ENCODE results near the gene ECT2.
"Not testable (repeated sequence)": the region's sequence is repeated elsewhere in the genome, so short reads cannot be mapped to it uniquely, and the experiment has no call there.

ECT2 gene

GRCh38 chr3:172739462-172739861 lies 11.1 kb upstream of the ECT2 start:
- DNase-seq (ENCODE audit: low read depth) = no peak

- DNase-seq (ENCODE audit: low read depth) = no peak
Observed at GRCh38 chr3:172746475-172746874, 4.1 kb upstream of the ECT2 start.

- no peak for DNase-seq (ENCODE audit: low read depth)
Observed at GRCh38 chr3:172749230-172749965, 1.1 kb upstream of the ECT2 start.

GRCh38 chr3:172750069-172750367 lies 508 bp upstream of the ECT2 start:
- DNase-seq (ENCODE audit: low read depth) = no peak

GRCh38 chr3:172751175-172751704 lies 714 bp downstream of the ECT2 start:
- DNase-seq (ENCODE audit: low read depth) = no peak

GRCh38 chr3:172752651-172753050 lies 2.1 kb downstream of the ECT2 start:
- no peak for DNase-seq (ENCODE audit: low read depth)

- DNase-seq (ENCODE audit: low read depth) = no peak
Observed at GRCh38 chr3:172753125-172753524, 2.6 kb downstream of the ECT2 start.

GRCh38 chr3:172760416-172760815 lies 9.9 kb downstream of the ECT2 start:
- DNase-seq (ENCODE audit: low read depth) = not testable (repeated sequence)

GRCh38 chr3:172766241-172766640 lies 15.7 kb downstream of the ECT2 start:
- DNase-seq (ENCODE audit: low read depth) = no peak

- no peak for DNase-seq (ENCODE audit: low read depth)
Observed at GRCh38 chr3:172766718-172767405, 16.3 kb downstream of the ECT2 start.

- DNase-seq (ENCODE audit: low read depth) = no peak
Observed at GRCh38 chr3:172770382-172770781, 19.9 kb downstream of the ECT2 start.

- DNase-seq (ENCODE audit: low read depth) = no peak
Observed at GRCh38 chr3:172771672-172772071, 21.1 kb downstream of the ECT2 start.

GRCh38 chr3:172776049-172776717 lies 25.7 kb downstream of the ECT2 start:
- DNase-seq (ENCODE audit: low read depth) = no peak

- no peak for DNase-seq (ENCODE audit: low read depth)
Observed at GRCh38 chr3:172777901-172778300, 27.4 kb downstream of the ECT2 start.

- DNase-seq (ENCODE audit: low read depth) = no peak
Observed at GRCh38 chr3:172782235-172782634, 31.7 kb downstream of the ECT2 start.

- DNase-seq (ENCODE audit: low read depth) = no peak
Observed at GRCh38 chr3:172786036-172786435, 35.5 kb downstream of the ECT2 start.

- DNase-seq (ENCODE audit: low read depth) = no peak
Observed at GRCh38 chr3:172787019-172787418, 36.5 kb downstream of the ECT2 start.

GRCh38 chr3:172787746-172788145 lies 37.2 kb downstream of the ECT2 start:
- DNase-seq (ENCODE audit: low read depth) = no peak

GRCh38 chr3:172799246-172799645 lies 48.7 kb downstream of the ECT2 start:
- no peak for DNase-seq (ENCODE audit: low read depth)

- no peak for DNase-seq (ENCODE audit: low read depth)
Observed at GRCh38 chr3:172800156-172800555, 49.6 kb downstream of the ECT2 start.

GRCh38 chr3:172803489-172803888 lies 53.0 kb downstream of the ECT2 start:
- no peak for DNase-seq (ENCODE audit: low read depth)

- DNase-seq (ENCODE audit: low read depth) = no peak
Observed at GRCh38 chr3:172804323-172804722, 53.8 kb downstream of the ECT2 start.

GRCh38 chr3:172808969-172809546 lies 58.5 kb downstream of the ECT2 start:
- no peak for DNase-seq (ENCODE audit: low read depth)

All from stimulated activated CD8-positive, alpha-beta memory T cell treated with anti-CD3 and anti-CD28 coated beads, Interleukin-12 subunit alpha, Interleukin-12 subunit beta, amount 100 ng/mL, for 4 hours (primary cell).